MM.1S (cell line): ENCODE measurements around the gene C10orf67.
"Not testable (repeated sequence)": the region's sequence is repeated elsewhere in the genome, so short reads cannot be mapped to it uniquely, and the experiment has no call there.

Source experiments
- DNase-seq: peaks from one replicate; pipeline ENCODE4 v3.0.0-alpha.2; 2015
- H2AFZ ChIP-seq: fragments of 300-600 bp; sonication (generic); 2 replicates; pipeline ENCODE4 v1.6.0; 2016; ENCODE audit warnings: antibody characterized with exemption, low read length
- H3F3A ChIP-seq: fragments of 300-600 bp; sonication (generic); 2 replicates; pipeline ENCODE4 v1.6.1; 2016; ENCODE audit warnings: mild to moderate bottlenecking, antibody characterized with exemption, low read length, moderate library complexity, mixed read lengths; ENCODE audit not compliant: insufficient read depth
- H3K27ac ChIP-seq: fragments of 300-600 bp; sonication (generic); 2 replicates; pipeline ENCODE4 v1.5.1; 2016; ENCODE audit warnings: mild to moderate bottlenecking, low read length
- H3K27me3 ChIP-seq: fragments of 300-600 bp; sonication (generic); replicated peaks from 2 replicates; pipeline ENCODE4 v1.6.0; 2016; ENCODE audit warnings: low read length; ENCODE audit not compliant: insufficient read depth
- H3K36me3 ChIP-seq: fragments of 300-600 bp; sonication (generic); replicated peaks from 2 replicates; pipeline ENCODE4 v1.6.1; 2016; ENCODE audit warnings: mild to moderate bottlenecking, low read length, mixed read lengths; ENCODE audit not compliant: insufficient read depth
- H3K4me1 ChIP-seq: fragments of 300-600 bp; sonication (generic); 2 replicates; pipeline ENCODE4 v1.6.1; 2016; ENCODE audit warnings: low read length, mixed read lengths
- H3K4me2 ChIP-seq: fragments of 300-600 bp; sonication (generic); 2 replicates; pipeline ENCODE4 v1.6.0; 2016; ENCODE audit warnings: low read depth, low read length
- H3K4me3 ChIP-seq: fragments of 300-600 bp; sonication (generic); 2 replicates; pipeline ENCODE4 v1.5.1; 2016; ENCODE audit warnings: low read length, mixed read lengths
- H3K79me2 ChIP-seq: fragments of 300-600 bp; sonication (generic); 2 replicates; pipeline ENCODE4 v1.6.1; 2016; ENCODE audit warnings: mixed run types, low read length, mixed read lengths
- H3K9ac ChIP-seq: fragments of 300-600 bp; sonication (generic); 2 replicates; pipeline ENCODE4 v1.6.1; 2016; ENCODE audit warnings: low read length, mixed read lengths
- H3K9me2 ChIP-seq: fragments of 300-600 bp; sonication (generic); replicated peaks from 2 replicates; pipeline ENCODE4 v1.6.1; 2016; ENCODE audit warnings: mild to moderate bottlenecking, low read length, mixed read lengths; ENCODE audit not compliant: insufficient read depth
- H3K9me3 ChIP-seq: fragments of 300-600 bp; sonication (generic); replicated peaks from 2 replicates; pipeline ENCODE4 v1.6.1; 2016; ENCODE audit warnings: mild to moderate bottlenecking, low read length, mixed read lengths; ENCODE audit not compliant: insufficient read depth
- H4K20me1 ChIP-seq: fragments of 300-600 bp; sonication (generic); 2 replicates; pipeline ENCODE4 v1.6.1; 2016; ENCODE audit warnings: mild to moderate bottlenecking, low read length, moderate library complexity, mixed read lengths; ENCODE audit not compliant: insufficient read depth
- EZH2 ChIP-seq: fragments of 300-600 bp; sonication (generic); optimal IDR thresholded peaks from 2 replicates; pipeline ENCODE3; 2017; ENCODE audit warnings: low read depth, mild to moderate bottlenecking, antibody characterized with exemption, low read length, mixed read lengths
- EZH2phosphoT487 ChIP-seq: fragments of 300-600 bp; sonication (generic); IDR thresholded peaks from 2 replicates; pipeline ENCODE4 v1.6.1; 2018; ENCODE audit warnings: antibody characterized with exemption, low read length
- TF ChIP-seq, protein P1 (sequence below): fragments of 300-600 bp; sonication (generic); IDR thresholded peaks from 2 replicates; pipeline ENCODE4 v1.5.1; 2016; ENCODE audit warnings: antibody characterized with exemption, low read length, mixed read lengths

Gene C10orf67

DNA sequence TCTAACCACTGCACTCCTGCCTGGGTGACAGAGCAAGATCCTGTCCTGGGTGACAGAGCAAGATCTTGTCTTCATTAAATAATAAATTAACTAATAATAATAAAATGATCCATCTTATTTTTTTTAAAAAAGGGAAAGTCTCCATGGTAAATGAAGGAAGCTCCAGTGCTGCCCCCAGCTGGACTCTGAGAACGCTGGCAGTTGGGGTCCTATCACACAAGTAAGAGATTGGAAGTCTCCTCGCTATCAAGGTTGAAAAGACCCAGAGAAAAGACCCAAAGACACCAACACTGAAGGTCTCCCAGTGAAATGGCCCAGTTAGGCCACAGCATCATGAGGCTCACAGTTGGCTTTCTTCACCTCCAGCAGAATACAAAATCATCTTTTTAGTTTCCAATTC lies 13.8 kb upstream of the C10orf67 start:
- no peak overlapping the region for H3K9ac ChIP-seq
- DNase-seq: no peak

DNA sequence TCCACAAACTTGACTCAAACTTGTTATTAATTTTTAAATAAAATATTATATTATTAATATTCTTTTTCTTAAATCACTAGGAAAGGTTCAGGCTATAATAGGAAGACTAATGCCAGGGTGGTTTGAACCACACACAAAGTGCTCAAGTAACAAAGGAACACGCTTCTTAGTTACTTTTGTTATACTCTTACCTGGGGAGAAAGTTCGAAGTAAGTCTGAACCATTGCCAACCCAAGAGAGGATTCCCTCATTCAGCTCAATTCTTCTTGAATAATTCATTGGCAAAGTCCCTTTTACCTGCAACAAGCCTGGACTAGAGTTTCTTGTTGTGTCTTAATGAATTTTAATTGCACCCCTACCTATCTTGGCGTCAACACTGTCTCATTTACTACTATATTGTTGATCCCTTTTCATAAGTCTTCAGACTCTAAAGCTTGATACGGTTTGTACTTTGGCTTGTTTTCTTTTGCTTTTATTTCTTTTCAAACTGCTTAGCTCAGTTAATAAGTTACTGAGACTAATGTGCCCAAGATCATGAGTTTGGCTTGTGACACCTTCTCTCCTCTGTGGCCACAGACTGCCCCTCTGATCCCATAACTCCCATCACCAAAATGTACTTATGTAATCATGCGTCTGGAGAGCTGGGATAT lies 10.2 kb upstream of the C10orf67 start:
- Histone ChIP-seq H3K4me1 (no peaks in the 10 kb centered on the region), H3K9me3 (no peaks in the 10 kb centered on the region), H3K79me2 (no peaks in the 10 kb centered on the region), H3F3A (no peaks in the 10 kb centered on the region), H4K20me1 (no peaks in the 10 kb centered on the region), H2AFZ (no peak overlapping the region), H3K9ac (no peak overlapping the region), H3K9me2 (no peaks in the 10 kb centered on the region), H3K4me2 (no peak overlapping the region), H3K27ac (no peak overlapping the region), H3K36me3 (no peaks in the 10 kb centered on the region), H3K27me3 (no peaks in the 10 kb centered on the region), H3K4me3 (no peak overlapping the region)
- no peak for DNase-seq
- TF ChIP-seq, protein P1, sequence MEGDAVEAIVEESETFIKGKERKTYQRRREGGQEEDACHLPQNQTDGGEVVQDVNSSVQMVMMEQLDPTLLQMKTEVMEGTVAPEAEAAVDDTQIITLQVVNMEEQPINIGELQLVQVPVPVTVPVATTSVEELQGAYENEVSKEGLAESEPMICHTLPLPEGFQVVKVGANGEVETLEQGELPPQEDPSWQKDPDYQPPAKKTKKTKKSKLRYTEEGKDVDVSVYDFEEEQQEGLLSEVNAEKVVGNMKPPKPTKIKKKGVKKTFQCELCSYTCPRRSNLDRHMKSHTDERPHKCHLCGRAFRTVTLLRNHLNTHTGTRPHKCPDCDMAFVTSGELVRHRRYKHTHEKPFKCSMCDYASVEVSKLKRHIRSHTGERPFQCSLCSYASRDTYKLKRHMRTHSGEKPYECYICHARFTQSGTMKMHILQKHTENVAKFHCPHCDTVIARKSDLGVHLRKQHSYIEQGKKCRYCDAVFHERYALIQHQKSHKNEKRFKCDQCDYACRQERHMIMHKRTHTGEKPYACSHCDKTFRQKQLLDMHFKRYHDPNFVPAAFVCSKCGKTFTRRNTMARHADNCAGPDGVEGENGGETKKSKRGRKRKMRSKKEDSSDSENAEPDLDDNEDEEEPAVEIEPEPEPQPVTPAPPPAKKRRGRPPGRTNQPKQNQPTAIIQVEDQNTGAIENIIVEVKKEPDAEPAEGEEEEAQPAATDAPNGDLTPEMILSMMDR: no peak
- no peak for TF ChIP-seq EZH2phosphoT487
- no peak for TF ChIP-seq EZH2

More for the DNA sequence above, 13.8 kb upstream of the C10orf67 start:
- Histone ChIP-seq H3F3A (no peaks in the 10 kb centered on the region), H3K4me2 (no peak overlapping the region), H3K4me1 (no peaks in the 10 kb centered on the region), H3K79me2 (no peaks in the 10 kb centered on the region), H3K9me2 (no peaks in the 10 kb centered on the region), H3K27me3 (no peaks in the 10 kb centered on the region), H3K4me3 (no peak overlapping the region), H4K20me1 (no peaks in the 10 kb centered on the region), H3K27ac (no peak overlapping the region), H2AFZ (no peak overlapping the region), H3K9me3 (no peaks in the 10 kb centered on the region), H3K36me3 (no peaks in the 10 kb centered on the region)
- TF ChIP-seq EZH2 (no peak), EZH2phosphoT487 (no peak)
- TF ChIP-seq, protein P1: no peak

DNA sequence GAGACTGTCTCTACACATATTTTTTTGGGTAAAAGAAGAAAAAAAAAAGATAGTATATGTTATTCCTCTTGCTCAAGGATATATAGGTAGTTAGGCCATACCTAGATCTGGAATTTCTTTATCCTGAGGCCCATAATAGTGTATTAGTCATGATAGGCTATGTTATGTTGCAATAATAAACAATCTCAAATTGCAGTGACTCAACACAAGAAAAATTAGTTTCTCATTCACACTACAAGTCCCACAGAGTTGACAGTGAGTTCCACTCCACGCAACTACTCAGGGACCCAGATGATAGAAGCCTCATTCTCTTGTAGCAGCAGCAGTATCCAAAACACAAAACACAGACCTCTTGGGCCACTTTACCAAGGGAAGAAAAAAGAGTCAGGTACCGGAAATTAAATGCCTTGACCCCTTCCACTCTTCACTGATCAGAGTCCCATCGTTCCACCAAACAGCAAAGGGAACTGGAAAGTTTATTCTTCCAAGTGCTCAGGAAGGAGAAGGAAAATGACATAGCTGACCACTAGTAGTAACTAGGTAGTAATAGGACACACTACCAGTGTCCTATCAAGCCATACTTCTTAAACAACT lies 7.4 kb upstream of the C10orf67 start:
- TF ChIP-seq EZH2: no peak
- TF ChIP-seq EZH2phosphoT487: no peak
- TF ChIP-seq, protein P1: no peak
- H3F3A ChIP-seq: no peaks in the 10 kb centered on the region
- no peaks in the 10 kb centered on the region for H3K4me1 ChIP-seq
- no peak overlapping the region for H3K9ac ChIP-seq
- H2AFZ ChIP-seq: no peak overlapping the region
- H3K36me3 ChIP-seq: no peaks in the 10 kb centered on the region
- no peaks in the 10 kb centered on the region for H3K27me3 ChIP-seq
- H3K27ac ChIP-seq: no peak overlapping the region
- H3K4me3 ChIP-seq: no peak overlapping the region
- DNase-seq: no peak
- no peaks in the 10 kb centered on the region for H3K9me3 ChIP-seq
- H3K79me2 ChIP-seq: no peaks in the 10 kb centered on the region
- H3K4me2 ChIP-seq: no peak overlapping the region
- no peaks in the 10 kb centered on the region for H3K9me2 ChIP-seq
- H4K20me1 ChIP-seq: no peaks in the 10 kb centered on the region

DNA sequence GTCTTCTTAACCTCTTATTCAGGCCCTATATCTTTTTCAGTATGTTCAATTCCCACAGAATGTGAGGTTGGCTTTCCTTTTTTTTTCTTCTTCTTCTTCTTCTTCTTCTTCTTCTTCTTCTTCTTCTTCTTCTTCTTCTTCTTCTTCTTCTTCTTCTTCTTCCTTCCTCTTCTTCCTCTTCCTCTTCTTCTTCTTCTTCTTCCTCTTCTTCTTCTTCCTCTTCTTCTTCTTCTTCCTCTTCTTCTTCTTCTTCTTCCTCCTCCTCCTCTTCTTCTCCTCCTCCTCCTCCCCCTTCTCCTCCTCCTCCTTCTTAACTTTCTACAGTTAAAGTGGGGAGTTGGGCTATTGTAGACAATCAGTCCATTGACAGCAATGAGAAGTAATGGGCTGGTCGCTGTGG lies 6.1 kb upstream of the C10orf67 start:
- not testable (repeated sequence) for H3K9me2 ChIP-seq, DNase-seq, H3K79me2 ChIP-seq, H3K9me3 ChIP-seq, H3K4me1 ChIP-seq, H3K36me3 ChIP-seq, H2AFZ ChIP-seq, H3K27ac ChIP-seq, H3K4me3 ChIP-seq, H3K27me3 ChIP-seq, H4K20me1 ChIP-seq, H3K9ac ChIP-seq, H3F3A ChIP-seq, H3K4me2 ChIP-seq
